CD4-positive, alpha-beta T cell (primary cell): Measurements from ENCODE around the gene RPP21. TPM values are rescaled to one million over a fixed set of nuclear protein-coding genes. Genes with fewer than 3 reads are reported as not detected.

Source experiments
- ATAC-seq: fragments of 200-7000 bp; cut with Tn5 transposase; one replicate; pipeline ENCODE4 v1.10.0; 2022; ENCODE audit warnings: mild to moderate bottlenecking; ENCODE audit not compliant: poor library complexity
- CTCF ChIA-PET: fragments of 350-600 bp; sonication (Branson Sonifier 250); formaldehyde crosslinking; loops from one replicate; lab custom pipeline; 2021; ENCODE audit warnings: antibody characterized with exemption, inconsistent platforms; lab: Charles Lee
- POLR2A ChIA-PET: fragments of 350-600 bp; sonication (Branson Sonifier 250); formaldehyde crosslinking; loops from one replicate; lab custom pipeline; 2021; ENCODE audit warnings: antibody characterized with exemption, inconsistent platforms; lab: Charles Lee
- DNase-seq, 14 experiments: peaks; one replicate each; pipeline ENCODE4 v3.0.0-alpha.2; 2013 to 2020; ENCODE audit warnings: mixed read lengths in 2 of 14
- H3K27ac ChIP-seq, 2 donors: one replicate each; pipeline versions ENCODE4 v1.5.1 to v1.7.0; 2013; ENCODE audit warnings: low read length in 2 of 2, low read depth in 1 of 2, mild to moderate bottlenecking in 1 of 2
- H3K27me3 ChIP-seq, 2 experiments: 1 replicate in 1 of 2; 2 replicates in 1 of 2; pipeline versions ENCODE4 v1.6.1 to v1.7.0; 2013; ENCODE audit warnings: low read length in 2 of 2, control low read depth in 1 of 2, mild to moderate bottlenecking in 1 of 2, moderate library complexity in 1 of 2; ENCODE audit not compliant: insufficient read depth in 2 of 2, control insufficient read depth in 1 of 2
- H3K36me3 ChIP-seq: one replicate; pipeline ENCODE4 v1.6.1; 2013; ENCODE audit warnings: low read length, control low read depth; ENCODE audit not compliant: insufficient read depth
- H3K4me1 ChIP-seq: one replicate; pipeline ENCODE4 v1.6.1; 2013; ENCODE audit warnings: low read length, control low read depth; ENCODE audit not compliant: insufficient read depth
- H3K4me3 ChIP-seq: one replicate; pipeline ENCODE4 v1.5.1; 2013; ENCODE audit warnings: mild to moderate bottlenecking, low read length, moderate library complexity
- H3K9me3 ChIP-seq, 2 experiments: 1 replicate in 1 of 2; 2 replicates in 1 of 2; pipeline versions ENCODE4 v1.6.1 to v1.7.0; 2013; ENCODE audit warnings: low read length in 2 of 2, mild to moderate bottlenecking in 2 of 2, control low read depth in 1 of 2, moderate library complexity in 1 of 2; ENCODE audit not compliant: control insufficient read depth in 1 of 2, insufficient read depth in 1 of 2
- H3K27ac Mint-ChIP-seq: one replicate; pipeline ENCODE4 v1.8.0; 2020; ENCODE audit warnings: mixed read lengths
- H3K27me3 Mint-ChIP-seq: one replicate; pipeline ENCODE4 v1.8.0; 2021; ENCODE audit warnings: mixed read lengths
- H3K36me3 Mint-ChIP-seq: one replicate; pipeline ENCODE4 v1.8.0; 2021; ENCODE audit warnings: low read depth, mixed read lengths
- H3K4me1 Mint-ChIP-seq: one replicate; pipeline ENCODE4 v1.8.0; 2021; ENCODE audit warnings: low read depth, mixed read lengths
- H3K4me3 Mint-ChIP-seq: one replicate; pipeline ENCODE4 v1.8.0; 2020; ENCODE audit warnings: mild to moderate bottlenecking, mixed read lengths
- H3K9me3 Mint-ChIP-seq: one replicate; pipeline ENCODE4 v1.8.0; 2020; ENCODE audit warnings: mixed read lengths
- CTCF ChIP-seq: fragments of 200-600 bp; IDR thresholded peaks from one replicate; pipeline ENCODE4 v1.8.0; 2022; ENCODE audit warnings: antibody characterized with exemption, mild to moderate bottlenecking
- intact Hi-C, 2 experiments: fragments of 100-400 bp; cut with DNase I in 1 of 2; cut with micrococcal nuclease in 1 of 2; formaldehyde crosslinking; loops; one replicate each; pipeline versions ENCODE4 v1.15.1 to v1.9.0; 2023 to 2025; cut with DNase I, micrococcal nuclease
- total RNA-seq, 174 experiments: library from RNA in 2 of 174; stranded (reverse) in 2 of 174; gene quantifications; one replicate each; pipeline ENCODE4 v1.2.3 and lab custom pipeline; 2021 to 2026

The RPP21 gene
- total RNA-seq, 2 experiments from 2014 or later: 42.8 to 51.9 TPM

GRCh38 chr6:30340589-30341054, 4.3 kb upstream of the RPP21 start:
- CTCF ChIA-PET: no interaction called here
- TF ChIP-seq CTCF: no peak
- Histone ChIP-seq H3K36me3 (peaks cover 63% of the 10 kb centered on the region), H3K27me3 (no peaks in the 10 kb centered on the region), H3K27ac (no peak overlapping the region), H3K4me1 (peaks cover 8% of the 10 kb centered on the region), H3K4me3 (no peak overlapping the region), H3K9me3 (no peaks in the 10 kb centered on the region)
- POLR2A ChIA-PET: interaction anchor here (0.6 to 1.4 kb wide), 3 partner anchors 14 to 127 kb away, joined by 3 to 5 read pairs (median 4); partner anchors contain the start of genes TRIM26 and TRIM39
- DNase-seq (no peak), ATAC-seq (no peak)
- Mint-ChIP-seq H3K27ac (no peak overlapping the region), H3K36me3 (peaks cover 74% of the 10 kb centered on the region), H3K4me3 (no peak overlapping the region), H3K4me1 (peaks cover 13% of the 10 kb centered on the region), H3K27me3 (no peaks in the 10 kb centered on the region), H3K9me3 (no peaks in the 10 kb centered on the region)
- intact Hi-C loops: no loop called here

- Histone ChIP-seq H3K27me3 (no peaks in the 10 kb centered on the region), H3K36me3 (peaks cover 58% of the 10 kb centered on the region), H3K4me3 (no peak overlapping the region), H3K9me3 (no peaks in the 10 kb centered on the region), H3K27ac (no peak overlapping the region), H3K4me1 (peaks cover 14% of the 10 kb centered on the region)
- Mint-ChIP-seq H3K36me3 (peaks cover 74% of the 10 kb centered on the region), H3K4me3 (no peak overlapping the region), H3K27ac (no peak overlapping the region), H3K4me1 (peaks cover 19% of the 10 kb centered on the region), H3K9me3 (no peaks in the 10 kb centered on the region), H3K27me3 (no peaks in the 10 kb centered on the region)
- ChIA-PET POLR2A (interaction anchor here (1.4 kb wide), 1 partner anchor 14 kb away, joined by 5 read pairs; the partner anchor contains the start of gene TRIM39), CTCF (no interaction called here)
- no peak for DNase-seq
- no peak for TF ChIP-seq CTCF
- no peak for ATAC-seq
- intact Hi-C loops: no loop called here
These were observed 3.7 kb upstream of the RPP21 start for GRCh38 chr6:30341218-30341617.

GRCh38 chr6:30341728-30342127, 3.2 kb upstream of the RPP21 start:
- H3K9me3 ChIP-seq: no peaks in the 10 kb centered on the region
- CTCF ChIA-PET: no interaction called here

More at GRCh38 chr6:30341728-30342127, 3.2 kb upstream of the RPP21 start:
- intact Hi-C loops: no loop called here
- Histone ChIP-seq H3K4me1 (peaks cover 18% of the 10 kb centered on the region), H3K27ac (no peak overlapping the region), H3K4me3 (no peak overlapping the region), H3K27me3 (no peaks in the 10 kb centered on the region), H3K36me3 (peaks cover 58% of the 10 kb centered on the region)
- no peak overlapping the region for H3K27ac Mint-ChIP-seq
- DNase-seq: no peak
- H3K27me3 Mint-ChIP-seq: no peaks in the 10 kb centered on the region
- no peak for ATAC-seq
- TF ChIP-seq CTCF: no peak
- peaks cover 70% of the 10 kb centered on the region for H3K36me3 Mint-ChIP-seq
- POLR2A ChIA-PET: interaction anchor here (0.6 kb wide), 1 partner anchor 295 kb away, joined by 3 read pairs; no protein-coding TSS in a partner anchor
- no peak overlapping the region for H3K4me3 Mint-ChIP-seq
- H3K4me1 Mint-ChIP-seq: peaks cover 20% of the 10 kb centered on the region
- H3K9me3 Mint-ChIP-seq: no peaks in the 10 kb centered on the region
